Left forelimb (tissue), 1 donor: Measurements from ENCODE around the gene NEURL3.
"Not testable (repeated sequence)": the region's sequence is repeated elsewhere in the genome, so short reads cannot be mapped to it uniquely, and the experiment has no call there.

Experiments used
- DNase-seq: peaks from one replicate; pipeline ENCODE4 v3.0.0-alpha.2; 2018; ENCODE audit warnings: low spot score

NEURL3 gene

GRCh38 chr2:96506016-96506906, 1.1 kb upstream of the NEURL3 start:
- no peak for DNase-seq

GRCh38 chr2:96503637-96504243, 1.4 kb downstream of the NEURL3 start:
- no peak for DNase-seq

DNA sequence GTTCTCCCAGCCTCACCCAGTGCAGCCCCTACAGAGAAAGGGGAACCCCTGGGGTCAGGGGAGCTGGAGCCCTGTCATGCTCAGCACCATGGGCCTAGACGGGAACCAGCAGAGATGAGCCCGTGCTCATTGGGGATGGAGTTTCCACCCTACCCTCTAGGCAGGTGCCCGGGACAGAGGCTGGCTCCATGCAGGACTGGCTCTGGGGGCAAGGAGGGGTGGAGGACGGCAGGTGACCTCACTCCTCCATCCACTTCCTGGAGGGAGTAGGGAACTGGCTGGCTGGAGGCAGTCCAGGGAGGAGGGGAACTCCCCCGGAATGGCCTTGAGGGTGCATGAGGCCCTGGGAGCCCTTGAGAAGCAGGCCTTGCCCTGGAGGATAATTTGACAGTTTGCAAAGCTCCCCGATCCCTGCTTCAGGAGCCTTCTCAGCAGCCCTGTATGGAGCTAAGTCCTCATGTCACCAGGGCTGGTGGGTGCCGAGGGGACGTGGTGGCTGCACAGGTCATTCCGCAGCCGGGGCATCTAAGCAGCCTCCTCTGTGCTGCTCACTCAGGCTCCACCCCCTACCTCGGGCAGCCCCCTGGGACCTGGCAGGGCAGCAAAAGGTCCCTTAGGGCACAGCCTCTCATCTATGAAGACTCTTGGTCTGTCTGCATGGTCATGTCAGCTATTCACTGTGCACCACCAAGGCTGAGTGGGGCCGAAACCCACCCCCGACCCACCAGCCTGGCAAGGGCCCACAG, 2.1 kb downstream of the NEURL3 start:
- no peak for DNase-seq

DNA sequence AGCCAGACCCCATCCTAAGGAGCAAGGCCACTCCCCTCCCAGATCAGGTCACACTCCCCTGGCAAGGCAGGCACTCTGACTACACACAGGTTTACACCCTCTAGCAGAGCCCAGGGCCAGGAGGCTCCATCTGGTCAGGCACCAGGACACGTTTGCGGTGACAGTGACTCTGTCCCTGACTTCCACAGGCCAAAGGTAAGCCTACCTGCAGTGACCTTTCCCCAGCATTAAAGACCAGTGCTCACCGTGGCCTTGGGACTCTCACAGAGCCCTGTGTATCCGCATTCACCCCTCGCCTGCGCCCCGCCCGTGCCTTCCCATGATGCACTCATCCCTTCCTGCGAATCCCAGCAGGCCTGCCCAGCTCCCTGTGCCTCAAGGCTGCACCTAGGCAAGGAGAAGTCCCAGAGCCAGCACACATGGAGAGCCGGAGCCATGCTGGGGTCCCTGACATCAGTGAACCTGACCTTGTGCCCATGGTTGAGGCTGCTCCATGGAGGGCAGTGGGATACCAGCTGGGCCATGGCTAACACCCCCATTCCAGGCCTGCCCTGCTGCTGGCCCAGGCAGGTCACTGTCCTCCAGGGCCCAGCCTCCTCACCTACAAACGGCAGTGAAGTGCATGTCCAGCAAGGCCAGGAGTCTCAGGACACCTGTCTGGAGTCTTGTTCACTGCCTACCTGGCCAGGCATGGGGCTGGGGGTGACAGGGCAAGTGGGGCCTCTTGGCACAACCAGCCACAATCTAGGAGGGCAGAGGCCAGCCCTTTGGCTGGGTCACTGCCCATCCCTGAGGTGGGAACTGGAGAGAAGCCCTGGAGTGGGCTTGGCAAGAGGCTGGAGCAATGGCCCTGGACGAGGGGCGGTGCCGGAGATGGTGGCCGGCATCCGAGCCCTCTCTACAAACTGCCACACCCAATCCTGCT, 3.0 kb downstream of the NEURL3 start:
- no peak for DNase-seq

DNA sequence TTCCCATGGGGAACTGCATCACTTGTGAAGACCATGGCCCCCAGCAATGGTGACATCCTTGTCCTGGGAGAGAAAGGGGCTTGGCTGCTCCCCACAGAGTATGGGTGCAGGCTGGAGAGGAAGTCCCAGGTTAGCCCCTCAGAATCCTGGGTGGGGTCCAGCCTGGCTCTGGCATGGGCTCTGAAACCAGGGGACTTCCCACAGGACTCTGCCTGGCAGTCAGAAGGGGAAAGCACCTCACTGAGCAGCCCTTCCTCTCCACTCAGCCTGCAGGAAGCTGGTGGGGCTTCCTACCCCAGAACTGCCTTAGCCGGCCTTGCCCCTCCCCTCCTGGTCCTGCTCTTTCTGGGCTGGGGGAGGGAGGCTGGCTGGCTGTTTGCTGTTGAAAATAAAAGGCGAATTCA, 3.7 kb downstream of the NEURL3 start:
- DNase-seq: no peak

- DNase-seq: no peak
Measured at GRCh38 chr2:96500385-96501066, 4.6 kb downstream of the NEURL3 start.

GRCh38 chr2:96499061-96499960, 5.8 kb downstream of the NEURL3 start:
- DNase-seq: no peak

- not testable (repeated sequence) for DNase-seq
Measured at GRCh38 chr2:96498611-96499010, 6.5 kb downstream of the NEURL3 start.

DNA sequence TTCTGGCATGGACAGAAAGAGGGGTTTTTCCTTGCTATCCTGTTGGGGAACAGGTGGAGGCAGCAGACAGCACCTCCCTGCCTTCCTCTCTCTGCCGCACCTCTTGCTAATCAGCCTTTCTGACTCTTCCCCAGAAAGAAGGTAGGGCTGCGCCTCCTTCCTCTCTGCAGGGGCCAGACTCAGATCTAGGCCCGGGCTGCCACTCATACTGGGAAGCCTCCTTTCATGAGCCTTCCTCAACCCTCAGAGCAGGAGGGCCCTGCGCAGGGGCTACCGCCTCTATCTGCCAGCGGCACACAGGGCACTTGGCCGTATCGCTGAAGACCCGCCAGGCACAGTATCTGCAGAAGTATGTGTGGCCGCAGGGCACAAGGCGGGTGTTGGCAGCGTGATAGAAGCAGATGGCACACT, 7.1 kb downstream of the NEURL3 start:
- no peak for DNase-seq

DNA sequence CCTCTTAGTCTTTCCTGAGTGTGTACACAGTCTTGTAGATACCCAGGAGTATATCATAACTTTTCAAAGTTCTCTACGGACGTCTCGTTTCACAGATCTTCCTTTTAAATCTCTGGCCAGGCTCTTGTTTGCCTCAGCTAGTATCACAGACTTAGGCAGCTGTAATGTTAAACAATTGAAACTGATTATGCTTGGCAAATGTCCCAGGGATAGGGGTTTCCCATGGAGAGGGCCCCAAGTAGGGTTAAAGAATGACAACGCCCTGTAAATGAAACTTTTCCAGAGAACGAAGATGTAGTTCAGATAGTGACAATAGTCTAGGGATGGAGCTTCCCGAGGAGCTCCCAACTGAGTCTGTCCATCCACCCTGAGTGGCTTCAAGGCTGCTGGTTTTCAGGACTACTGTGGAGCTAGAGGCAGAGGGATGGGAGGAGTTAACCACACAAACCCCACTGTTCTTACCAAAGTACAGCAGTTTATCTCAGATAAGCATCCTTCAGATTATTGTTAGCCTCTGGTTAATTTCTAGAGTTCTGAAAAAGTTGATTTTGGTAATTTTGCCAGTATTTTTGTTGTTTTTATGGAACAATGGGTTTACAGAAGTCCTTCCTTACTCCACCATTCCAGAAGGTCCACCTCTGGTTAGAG, 9.1 kb downstream of the NEURL3 start:
- no peak for DNase-seq

GRCh38 chr2:96494188-96494587, 11.0 kb downstream of the NEURL3 start:
- DNase-seq: no peak

DNA sequence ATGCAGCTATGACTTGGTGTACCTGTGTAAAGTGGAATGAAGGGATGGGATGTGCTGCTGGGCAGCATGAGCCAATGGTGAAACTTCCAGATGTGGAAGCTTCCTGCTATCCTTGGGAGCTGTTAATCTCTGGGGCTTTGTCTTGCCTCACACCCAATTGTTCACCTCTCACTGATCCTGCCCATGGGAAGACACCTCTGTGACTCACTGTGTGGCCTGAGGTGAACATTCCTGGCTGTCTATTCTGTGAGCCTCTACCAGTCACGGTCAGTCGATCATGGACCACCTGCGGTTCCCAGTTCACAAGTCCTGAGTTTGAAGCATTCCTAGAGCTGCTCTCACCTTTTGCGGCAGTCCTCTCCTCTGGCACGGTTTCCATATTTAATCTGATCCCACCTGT, 12.1 kb downstream of the NEURL3 start:
- DNase-seq: no peak

- no peak for DNase-seq
Measured at GRCh38 chr2:96491860-96492497, 13.2 kb downstream of the NEURL3 start.

DNA sequence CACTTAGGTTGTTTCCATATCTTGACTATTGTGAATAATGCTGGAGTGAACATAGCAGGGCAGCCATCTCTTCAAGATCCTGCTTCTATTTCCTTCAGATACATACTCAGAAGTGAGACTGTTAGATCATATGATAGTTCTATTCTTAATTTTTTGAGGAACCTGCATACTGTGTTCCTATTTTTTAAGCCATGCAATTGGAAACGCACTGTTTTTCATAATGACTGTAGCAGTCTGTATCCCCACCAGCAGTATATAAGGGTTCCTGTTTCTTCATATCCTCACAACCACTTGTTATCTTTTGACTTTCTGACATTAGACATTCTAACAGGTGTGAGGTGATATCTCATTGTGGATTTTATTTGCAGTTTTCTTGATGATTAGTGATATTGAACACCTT, 15.5 kb downstream of the NEURL3 start:
- no peak for DNase-seq

- no peak for DNase-seq
Measured at GRCh38 chr2:96489261-96489660, 15.9 kb downstream of the NEURL3 start.

DNA sequence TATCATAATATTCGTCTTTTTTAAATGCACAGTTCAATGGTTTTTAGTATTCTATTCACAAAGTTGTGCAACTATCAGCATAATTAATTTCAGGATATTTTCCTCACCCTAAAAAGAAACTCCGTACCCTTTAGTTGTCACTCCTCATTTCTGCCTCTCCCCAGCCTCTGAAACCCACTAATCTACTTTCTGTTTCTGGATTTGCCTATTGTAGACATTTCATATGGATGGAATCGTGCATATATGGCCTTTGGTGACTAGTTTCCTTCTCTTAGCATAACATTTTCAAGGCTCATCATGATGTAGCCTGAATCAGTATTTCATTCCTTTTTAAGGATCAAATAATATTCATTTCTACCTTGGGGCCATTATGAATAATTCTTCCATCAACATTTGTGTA, 18.5 kb downstream of the NEURL3 start:
- DNase-seq: no peak

DNA sequence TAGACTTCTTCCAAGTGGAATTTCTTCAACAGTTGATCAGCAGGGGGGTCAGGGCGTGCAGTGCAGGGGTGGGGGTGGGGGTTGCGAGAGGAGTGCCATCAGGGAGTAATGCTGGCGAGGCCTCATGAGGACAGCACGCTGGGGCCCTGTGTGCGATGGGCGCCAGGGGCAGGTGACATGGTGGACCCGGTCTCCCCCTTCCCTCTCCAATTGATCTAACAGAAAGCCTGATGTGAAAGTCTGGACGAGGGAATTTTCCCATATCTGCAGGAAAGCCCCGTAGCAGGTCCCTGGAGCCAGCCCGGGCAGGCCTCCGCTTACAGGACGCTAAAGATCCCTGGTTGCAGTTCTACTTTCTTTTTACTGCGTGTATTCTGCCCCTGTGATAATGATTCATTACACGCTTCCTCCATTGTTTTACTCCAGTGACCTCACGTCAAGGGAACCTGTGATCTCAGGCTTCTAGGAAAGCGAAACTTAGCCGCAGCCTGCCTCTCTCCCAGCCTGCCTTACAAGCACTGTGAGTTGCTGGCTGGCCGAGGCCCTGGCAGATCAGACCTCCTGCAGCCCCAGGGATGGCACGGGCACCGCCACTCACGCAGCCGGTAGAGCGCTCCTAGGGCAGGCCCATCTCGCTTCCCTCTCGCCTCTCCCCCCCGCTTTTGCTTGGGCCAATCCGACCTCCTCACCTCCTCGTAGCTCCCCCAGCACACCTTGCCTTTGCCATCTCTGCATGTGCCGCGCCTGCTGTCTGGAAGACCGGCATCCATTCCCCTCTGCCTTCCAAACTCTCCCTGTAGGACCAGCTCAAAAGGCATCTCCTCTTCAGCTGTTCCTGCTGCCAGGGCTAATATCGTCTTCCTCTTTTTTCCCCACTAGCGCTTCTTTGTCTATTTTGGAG, 19.2 kb downstream of the NEURL3 start:
- DNase-seq: no peak

DNA sequence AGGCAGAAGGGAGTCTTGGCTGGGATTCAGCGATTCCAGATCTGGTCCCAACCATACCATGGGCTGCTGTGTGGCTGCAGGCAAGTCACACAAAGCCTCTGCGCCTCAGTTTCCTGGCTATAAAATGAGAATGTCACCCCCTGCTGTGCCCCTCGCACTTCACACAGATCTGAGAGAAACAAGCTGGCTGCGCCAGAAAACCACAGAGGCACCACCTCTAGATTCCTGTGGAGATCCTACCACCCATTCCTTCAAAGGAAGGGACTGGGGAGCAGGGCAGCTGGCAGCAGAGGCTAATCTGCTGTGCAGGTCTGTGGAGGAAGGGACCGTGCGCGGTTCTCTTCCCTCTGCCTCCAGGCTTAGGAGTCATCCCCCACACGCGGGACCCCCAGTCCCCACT, 19.8 kb downstream of the NEURL3 start:
- DNase-seq: no peak
